H9 (cell line): ENCODE measurements around the gene HOXD12. TPM values are rescaled to one million over a fixed set of nuclear protein-coding genes. Genes with fewer than 3 reads are reported as not detected.

Source experiments
- DNase-seq: peaks from one replicate; pipeline ENCODE4 v3.0.0-alpha.2; 2017
- H2AFZ ChIP-seq: one replicate; pipeline ENCODE4 v1.6.1; 2013; ENCODE audit warnings: mild to moderate bottlenecking, low read length, control low read depth, moderate library complexity
- H2AK5ac ChIP-seq: 2 replicates; pipeline ENCODE4 v1.6.1; 2013; ENCODE audit warnings: low read length, control low read depth, mixed read lengths; ENCODE audit not compliant: insufficient read length
- H2BK120ac ChIP-seq: one replicate; pipeline ENCODE4 v1.6.1; 2013; ENCODE audit warnings: low read depth, mild to moderate bottlenecking, low read length, control low read depth, inconsistent platforms; ENCODE audit not compliant: poor library complexity, severe bottlenecking
- H2BK12ac ChIP-seq: 2 replicates; pipeline ENCODE4 v1.6.1; 2013; ENCODE audit warnings: low read length, control low read depth, mixed read lengths, low read depth; ENCODE audit not compliant: insufficient read length
- H2BK15ac ChIP-seq: 2 replicates; pipeline ENCODE4 v1.6.1; 2013; ENCODE audit warnings: low read depth, low read length, control low read depth
- H2BK20ac ChIP-seq: one replicate; pipeline ENCODE4 v1.6.1; 2013; ENCODE audit warnings: low read depth, mild to moderate bottlenecking, low read length, control low read depth, inconsistent platforms; ENCODE audit not compliant: poor library complexity, severe bottlenecking
- H2BK5ac ChIP-seq: 2 replicates; pipeline ENCODE4 v1.6.1; 2013; ENCODE audit warnings: low read length, control low read depth, mixed read lengths; ENCODE audit not compliant: insufficient read length
- H3K14ac ChIP-seq: 2 replicates; pipeline ENCODE4 v1.6.1; 2013; ENCODE audit warnings: low read length, control low read depth; ENCODE audit not compliant: insufficient read depth
- H3K18ac ChIP-seq: 2 replicates; pipeline ENCODE4 v1.6.1; 2013; ENCODE audit warnings: low read depth, mild to moderate bottlenecking, mixed read lengths, low read length, control low read depth; ENCODE audit not compliant: insufficient read length
- H3K23ac ChIP-seq: 2 replicates; pipeline ENCODE4 v1.6.1; 2013; ENCODE audit warnings: low read length, control low read depth, mixed read lengths, low read depth; ENCODE audit not compliant: insufficient read length
- H3K23me2 ChIP-seq: 2 replicates; pipeline ENCODE4 v1.6.1; 2013; ENCODE audit warnings: low read depth, mild to moderate bottlenecking, mixed read lengths, low read length, control low read depth; ENCODE audit not compliant: insufficient read length, poor library complexity, severe bottlenecking
- H3K27ac ChIP-seq: 2 replicates; pipeline ENCODE4 v1.5.1; 2013; ENCODE audit warnings: low read length, control low read depth, mixed read lengths, low read depth; ENCODE audit not compliant: insufficient read length
- H3K27me3 ChIP-seq: 2 replicates; pipeline ENCODE4 v1.6.1; 2013; ENCODE audit warnings: low read length, control low read depth, inconsistent platforms; ENCODE audit not compliant: insufficient read depth
- H3K4ac ChIP-seq: 2 replicates; pipeline ENCODE4 v1.6.1; 2013; ENCODE audit warnings: low read depth, mild to moderate bottlenecking, control low read depth, inconsistent platforms, low read length, moderate library complexity
- H3K4me1 ChIP-seq: 2 replicates; pipeline ENCODE4 v1.6.1; 2013; ENCODE audit warnings: low read length, control low read depth, inconsistent platforms; ENCODE audit not compliant: insufficient read depth
- H3K4me2 ChIP-seq: 2 replicates; pipeline ENCODE4 v1.6.1; 2013; ENCODE audit warnings: low read length, control low read depth, mixed read lengths; ENCODE audit not compliant: insufficient read length, insufficient read depth
- H3K56ac ChIP-seq: 2 replicates; pipeline ENCODE4 v1.6.1; 2013; ENCODE audit warnings: low read depth, mild to moderate bottlenecking, mixed read lengths, low read length, control low read depth; ENCODE audit not compliant: insufficient read length
- H3K79me1 ChIP-seq: 2 replicates; pipeline ENCODE4 v1.6.1; 2013; ENCODE audit warnings: low read depth, mild to moderate bottlenecking, moderate library complexity, low read length, control low read depth, inconsistent platforms; ENCODE audit not compliant: insufficient read depth, poor library complexity, severe bottlenecking
- H3K79me2 ChIP-seq: 2 replicates; pipeline ENCODE4 v1.6.1; 2013; ENCODE audit warnings: low read length, control low read depth, inconsistent platforms; ENCODE audit not compliant: insufficient read depth
- H3K9ac ChIP-seq: 2 replicates; pipeline ENCODE4 v1.6.1; 2013; ENCODE audit warnings: low read length, control low read depth, mixed read lengths; ENCODE audit not compliant: insufficient read length; ENCODE audit errors: extremely low read depth
- H3K9me3 ChIP-seq: one replicate; pipeline ENCODE4 v1.6.1; 2013; ENCODE audit warnings: low read depth, low read length, inconsistent platforms; ENCODE audit not compliant: control insufficient read depth
- H3T11ph ChIP-seq: one replicate; pipeline ENCODE4 v1.6.1; 2013; ENCODE audit warnings: mild to moderate bottlenecking, low read length, control low read depth, inconsistent platforms
- H4K20me1 ChIP-seq: one replicate; pipeline ENCODE4 v1.6.1; 2013; ENCODE audit not compliant: control insufficient read depth, insufficient read length, insufficient read depth
- H4K5ac ChIP-seq: 2 replicates; pipeline ENCODE4 v1.6.1; 2013; ENCODE audit warnings: low read depth, mild to moderate bottlenecking, mixed read lengths, low read length, control low read depth; ENCODE audit not compliant: insufficient read length
- H4K8ac ChIP-seq: replicated peaks from 2 replicates; pipeline ENCODE4 v1.6.1; 2013; ENCODE audit warnings: low read length, control low read depth, mixed read lengths, low read depth; ENCODE audit not compliant: insufficient read length
- H4K91ac ChIP-seq: 2 replicates; pipeline ENCODE4 v1.6.1; 2013; ENCODE audit warnings: low read depth, mild to moderate bottlenecking, moderate library complexity, mixed read lengths, low read length, control low read depth; ENCODE audit not compliant: insufficient read length
- H3K27ac Mint-ChIP-seq, 3 experiments: 2 replicates in 2 of 3; 3 replicates in 1 of 3; pipeline ENCODE4 v1.8.0; 2020 to 2021; ENCODE audit warnings: mixed read lengths in 3 of 3, mild to moderate bottlenecking in 1 of 3, moderate library complexity in 1 of 3
- H3K27me3 Mint-ChIP-seq: 2 replicates; pipeline ENCODE4 v1.8.0; 2021; ENCODE audit warnings: low read depth, mild to moderate bottlenecking, moderate library complexity, mixed read lengths
- H3K36me3 Mint-ChIP-seq, 3 experiments: 2 replicates in 2 of 3; 3 replicates in 1 of 3; pipeline ENCODE4 v1.8.0; 2020 to 2021; ENCODE audit warnings: low read depth in 3 of 3, mixed read lengths in 3 of 3; ENCODE audit not compliant: insufficient read depth in 1 of 3
- H3K4me1 Mint-ChIP-seq, 2 experiments: 2 replicates each; pipeline ENCODE4 v1.8.0; 2020; ENCODE audit warnings: mixed read lengths in 2 of 2
- H3K4me3 Mint-ChIP-seq, 2 experiments: 2 replicates in 1 of 2; 3 replicates in 1 of 2; pipeline ENCODE4 v1.8.0; 2020 to 2021; ENCODE audit warnings: mild to moderate bottlenecking in 2 of 2, mixed read lengths in 2 of 2, moderate library complexity in 1 of 2
- H3K9me3 Mint-ChIP-seq, 2 experiments: 2 replicates in 1 of 2; 3 replicates in 1 of 2; pipeline ENCODE4 v1.8.0; 2020; ENCODE audit warnings: mild to moderate bottlenecking in 2 of 2, mixed read lengths in 2 of 2, moderate library complexity in 1 of 2
- WGBS: extraction: QIAGEN DNeasy Blood & Tissue Kit; methylation state at CpG from one replicate; pipeline ENCODE4 v1.1.7; 2013; ENCODE audit warnings: missing lambda C conversion rate, low lambda C conversion rate, mixed read lengths; ENCODE audit not compliant: insufficient read length; ENCODE audit errors: extremely low coverage; 5-methylcytosine and 5-hydroxymethylcytosine counted together
- total RNA-seq: library from RNA; stranded (reverse); gene quantifications from 2 replicates; pipeline ENCODE4 v1.2.1, GENCODE V29; 2021
- TF ChIP-seq, protein P1 (sequence below): fragments of 200-600 bp; sonication (generic); conservative IDR thresholded peaks from 3 replicates; pipeline ENCODE4 v1.8.0; 2021; ENCODE audit warnings: antibody characterized with exemption, mild to moderate bottlenecking

HOXD12 gene
- total RNA-seq, 1 experiment from 2014 or later, result not detected

DNA sequence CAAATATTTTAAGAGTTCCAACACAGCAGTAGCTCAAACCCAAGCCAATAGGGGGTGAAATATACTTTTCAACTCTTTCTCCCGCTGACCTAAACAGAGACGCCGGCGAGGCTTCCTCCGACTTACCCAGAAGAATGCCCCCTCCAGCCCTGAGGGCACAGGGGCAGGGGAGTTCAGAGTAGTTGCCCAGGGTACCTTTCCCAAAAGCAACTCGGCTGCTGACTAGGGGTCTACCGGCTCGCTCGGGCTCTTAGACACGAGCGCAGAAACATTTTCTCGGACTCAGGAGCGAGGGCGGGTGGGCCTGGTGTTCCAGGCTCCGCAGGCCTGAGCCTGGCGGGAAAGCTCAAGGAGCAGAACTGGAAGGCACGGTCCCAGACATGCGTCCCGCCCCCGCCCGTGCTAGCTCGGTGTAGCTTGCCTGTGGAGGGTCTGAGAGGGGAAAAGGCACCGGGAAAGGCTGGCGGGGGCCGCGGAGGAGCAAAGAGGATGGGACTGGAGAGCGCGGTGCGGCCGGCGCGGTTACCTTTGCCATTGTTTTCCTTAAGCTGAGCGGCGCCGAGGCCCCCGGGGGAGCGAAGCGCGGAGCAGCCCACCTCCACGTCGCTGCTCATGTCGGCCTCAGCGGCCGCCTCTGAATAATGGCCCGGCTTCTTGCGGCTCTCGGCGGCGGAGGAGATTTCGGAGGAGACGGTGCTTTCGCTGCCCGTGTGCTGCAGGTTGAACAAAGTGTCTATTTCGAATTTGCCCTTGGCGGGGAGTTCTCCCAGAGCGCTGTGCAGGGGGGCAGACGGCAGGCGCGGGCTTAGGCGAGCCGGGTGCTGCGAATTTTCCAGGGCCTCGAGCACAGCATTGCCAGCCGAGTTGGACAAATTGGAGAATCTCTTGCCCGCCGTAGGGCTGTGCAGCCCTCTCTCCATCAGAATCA is 16.5 kb upstream of the HOXD12 start:
- H2BK15ac ChIP-seq, result no peak overlapping the region
- H2AK5ac ChIP-seq, result no peak overlapping the region
- no CpG with 5 or more reads among the region's 66 CpGs for WGBS
- H3K9me3 Mint-ChIP-seq, result peaks cover 5 to 9% of the 10 kb centered on the region in 2 experiments; a peak in 4 of 5 replicates
- H4K20me1 ChIP-seq, result no peaks in the 10 kb centered on the region
- H3K79me1 ChIP-seq, result no peaks in the 10 kb centered on the region
- no peak overlapping the region for H3K27ac ChIP-seq
- H3K23me2 ChIP-seq, result peaks cover 7% of the 10 kb centered on the region
- TF ChIP-seq, protein P1, sequence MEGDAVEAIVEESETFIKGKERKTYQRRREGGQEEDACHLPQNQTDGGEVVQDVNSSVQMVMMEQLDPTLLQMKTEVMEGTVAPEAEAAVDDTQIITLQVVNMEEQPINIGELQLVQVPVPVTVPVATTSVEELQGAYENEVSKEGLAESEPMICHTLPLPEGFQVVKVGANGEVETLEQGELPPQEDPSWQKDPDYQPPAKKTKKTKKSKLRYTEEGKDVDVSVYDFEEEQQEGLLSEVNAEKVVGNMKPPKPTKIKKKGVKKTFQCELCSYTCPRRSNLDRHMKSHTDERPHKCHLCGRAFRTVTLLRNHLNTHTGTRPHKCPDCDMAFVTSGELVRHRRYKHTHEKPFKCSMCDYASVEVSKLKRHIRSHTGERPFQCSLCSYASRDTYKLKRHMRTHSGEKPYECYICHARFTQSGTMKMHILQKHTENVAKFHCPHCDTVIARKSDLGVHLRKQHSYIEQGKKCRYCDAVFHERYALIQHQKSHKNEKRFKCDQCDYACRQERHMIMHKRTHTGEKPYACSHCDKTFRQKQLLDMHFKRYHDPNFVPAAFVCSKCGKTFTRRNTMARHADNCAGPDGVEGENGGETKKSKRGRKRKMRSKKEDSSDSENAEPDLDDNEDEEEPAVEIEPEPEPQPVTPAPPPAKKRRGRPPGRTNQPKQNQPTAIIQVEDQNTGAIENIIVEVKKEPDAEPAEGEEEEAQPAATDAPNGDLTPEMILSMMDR, result no peak
- H3K4me3 Mint-ChIP-seq, result peak overlapping the region; percentile 24 to 64; a peak in 3 of 5 replicates
- no peak overlapping the region for H2AFZ ChIP-seq
- H3K4me1 Mint-ChIP-seq, result peaks cover 20 to 49% of the 10 kb centered on the region in 2 experiments
- H4K91ac ChIP-seq, result no peak overlapping the region
- no peaks in the 10 kb centered on the region for H3K4me1 ChIP-seq
- H3K9ac ChIP-seq, result no peak overlapping the region
- H4K8ac ChIP-seq, result no peak overlapping the region
- no peaks in the 10 kb centered on the region for H3K9me3 ChIP-seq
- H3K4me2 ChIP-seq, result no peak overlapping the region
- no peak overlapping the region for H2BK5ac ChIP-seq
- H3K27me3 ChIP-seq, result peaks cover 95% of the 10 kb centered on the region
- H3T11ph ChIP-seq, result no peak overlapping the region
- no peak overlapping the region for H3K18ac ChIP-seq
- DNase-seq, result peak; percentile 60
- H3K14ac ChIP-seq, result no peak overlapping the region
- no peak overlapping the region for H2BK20ac ChIP-seq
- no peak overlapping the region for H2BK120ac ChIP-seq
- peaks cover 97% of the 10 kb centered on the region for H3K27me3 Mint-ChIP-seq
- H3K4ac ChIP-seq, result no peak overlapping the region
- no peak overlapping the region for H2BK12ac ChIP-seq
- no peak overlapping the region for H4K5ac ChIP-seq
- H3K23ac ChIP-seq, result no peak overlapping the region
- H3K79me2 ChIP-seq, result no peaks in the 10 kb centered on the region
- H3K36me3 Mint-ChIP-seq, result no peaks in the 10 kb centered on the region
- H3K56ac ChIP-seq, result no peak overlapping the region
- no peak overlapping the region for H3K27ac Mint-ChIP-seq
